GM21529 (cell line): ENCODE data around the gene CYSTM1.

Experiments
- ATAC-seq: cut with Tn5 transposase; IDR thresholded peaks from one replicate; pipeline ENCODE4 v1.9.1; 2021; ENCODE audit not compliant: unreplicated experiment

The CYSTM1 gene

GRCh38 chr5:140174465-140175366, at the start of gene CYSTM1:
Gene CYSTM1, plus strand, starts transcription at chr5:140175188. Its CDS starts 19,278 bp downstream, at chr5:140194466.
- peak; percentile 93 for ATAC-seq

GRCh38 chr5:140125637-140126036, 49.4 kb upstream of the CYSTM1 start, which contains the start of gene IGIP:
Gene IGIP, plus strand, starts transcription at chr5:140125937. Its CDS starts 2,540 bp downstream, at chr5:140128477.
- ATAC-seq: no peak

GRCh38 chr5:140126315-140127012, 48.5 kb upstream of the CYSTM1 start:
- ATAC-seq: no peak

GRCh38 chr5:140128376-140128775, 46.6 kb upstream of the CYSTM1 start:
- no peak for ATAC-seq

- no peak for ATAC-seq
Observed at GRCh38 chr5:140130949-140131733, 43.8 kb upstream of the CYSTM1 start.

- ATAC-seq: no peak
Observed at GRCh38 chr5:140131967-140132409, 43.0 kb upstream of the CYSTM1 start.

- ATAC-seq: no peak
Observed at GRCh38 chr5:140133514-140134167, 41.3 kb upstream of the CYSTM1 start.

- no peak for ATAC-seq
Observed at GRCh38 chr5:140134277-140134935, 40.6 kb upstream of the CYSTM1 start.

- ATAC-seq: no peak
Observed at GRCh38 chr5:140135127-140135526, 39.9 kb upstream of the CYSTM1 start.

GRCh38 chr5:140136624-140137023, 38.4 kb upstream of the CYSTM1 start:
- ATAC-seq: no peak

- no peak for ATAC-seq
Observed at GRCh38 chr5:140140435-140140834, 34.6 kb upstream of the CYSTM1 start.

- ATAC-seq: no peak
Observed at GRCh38 chr5:140141241-140141640, 33.7 kb upstream of the CYSTM1 start.

GRCh38 chr5:140142246-140142645, 32.7 kb upstream of the CYSTM1 start:
- ATAC-seq: no peak

GRCh38 chr5:140142856-140143255, 32.1 kb upstream of the CYSTM1 start:
- no peak for ATAC-seq

- no peak for ATAC-seq
Observed at GRCh38 chr5:140143521-140144258, 31.3 kb upstream of the CYSTM1 start.

GRCh38 chr5:140145256-140145655, 29.7 kb upstream of the CYSTM1 start:
- no peak for ATAC-seq

- peak; percentile 72 for ATAC-seq
Observed at GRCh38 chr5:140145818-140146522, 29.0 kb upstream of the CYSTM1 start.

GRCh38 chr5:140146523-140146842, 28.5 kb upstream of the CYSTM1 start:
- no peak for ATAC-seq

GRCh38 chr5:140147460-140147859, 27.5 kb upstream of the CYSTM1 start:
- no peak for ATAC-seq
